Kidney epithelial cell (primary cell): Measurements from ENCODE around the gene SENP3. TPM values are rescaled to one million over a fixed set of nuclear protein-coding genes. Genes with fewer than 3 reads are reported as not detected.

Source experiments
- DNase-seq: peaks from one replicate; pipeline ENCODE4 v3.0.0-alpha.2; 2010; ENCODE audit warnings: low read depth
- H3K27me3 ChIP-seq: 2 replicates; pipeline ENCODE4 v1.6.0; 2011; ENCODE audit warnings: low read length; ENCODE audit not compliant: control insufficient read depth, insufficient read depth
- H3K36me3 ChIP-seq: 2 replicates; pipeline ENCODE4 v1.5.1; 2011; ENCODE audit warnings: low read length; ENCODE audit not compliant: control insufficient read depth, insufficient read depth
- H3K4me3 ChIP-seq: 2 replicates; pipeline ENCODE4 v1.5.1; 2011; ENCODE audit warnings: low read depth, mild to moderate bottlenecking, control low read depth, low read length
- CTCF ChIP-seq: IDR thresholded peaks from 2 replicates; pipeline ENCODE4 v1.5.1; 2011; ENCODE audit warnings: mild to moderate bottlenecking, moderate library complexity, low read length, control low read depth, inconsistent platforms; ENCODE audit not compliant: insufficient read depth, poor library complexity, severe bottlenecking
- total RNA-seq: library from RNA; depleted of rRNA; stranded (reverse); fragments of >200 nt; gene quantifications from 2 replicates; pipeline ENCODE4 v1.2.3, GENCODE V29; 2015

SENP3 gene
- total RNA-seq = 107 and 109 TPM in 2 replicates

GRCh38 chr17:7561589-7562207, at the start of gene SENP3:
TSS of gene SENP3 (plus strand) at chr17:7561919. CDS start at chr17:7563077, 1,158 bp downstream.
- TF ChIP-seq CTCF = no peak
- Histone ChIP-seq H3K27me3 (no peaks in the 10 kb centered on the region), H3K36me3 (peaks cover 2% of the 10 kb centered on the region), H3K4me3 (peak within 1 kb of the TSS; percentile 83)
- DNase-seq = no peak

- H3K36me3 ChIP-seq = peaks cover 9% of the 10 kb centered on the region
- no peak overlapping the region for H3K4me3 ChIP-seq
- no peak for TF ChIP-seq CTCF
- no peaks in the 10 kb centered on the region for H3K27me3 ChIP-seq
- DNase-seq = no peak
These were observed 49.6 kb upstream of the SENP3 start for GRCh38 chr17:7512105-7512504.

DNA sequence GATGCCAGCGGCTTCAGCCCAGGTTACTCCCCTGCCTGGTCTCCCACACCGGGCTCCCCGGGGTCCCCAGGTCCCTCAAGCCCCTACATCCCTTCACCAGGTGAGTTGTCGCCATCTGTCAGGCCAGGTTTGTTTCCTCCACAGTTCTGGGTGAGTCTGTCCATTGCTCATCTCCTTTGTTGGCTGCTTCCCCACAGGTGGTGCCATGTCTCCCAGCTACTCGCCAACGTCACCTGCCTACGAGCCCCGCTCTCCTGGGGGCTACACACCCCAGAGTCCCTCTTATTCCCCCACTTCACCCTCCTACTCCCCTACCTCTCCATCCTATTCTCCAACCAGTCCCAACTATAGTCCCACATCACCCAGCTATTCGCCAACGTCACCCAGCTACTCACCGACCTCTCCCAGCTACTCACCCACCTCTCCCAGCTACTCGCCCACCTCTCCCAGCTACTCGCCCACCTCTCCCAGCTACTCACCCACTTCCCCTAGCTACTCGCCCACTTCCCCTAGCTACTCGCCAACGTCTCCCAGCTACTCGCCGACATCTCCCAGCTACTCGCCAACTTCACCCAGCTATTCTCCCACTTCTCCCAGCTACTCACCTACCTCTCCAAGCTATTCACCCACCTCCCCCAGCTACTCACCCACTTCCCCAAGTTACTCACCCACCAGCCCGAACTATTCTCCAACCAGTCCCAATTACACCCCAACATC, 48.7 kb upstream of the SENP3 start:
- no peak for DNase-seq
- peaks cover 9% of the 10 kb centered on the region for H3K36me3 ChIP-seq
- TF ChIP-seq CTCF = no peak
- no peaks in the 10 kb centered on the region for H3K27me3 ChIP-seq
- no peak overlapping the region for H3K4me3 ChIP-seq

- Histone ChIP-seq H3K4me3 (no peak overlapping the region), H3K36me3 (peaks cover 6% of the 10 kb centered on the region), H3K27me3 (no peaks in the 10 kb centered on the region)
- no peak for DNase-seq
- TF ChIP-seq CTCF = no peak
These were observed 47.8 kb upstream of the SENP3 start for GRCh38 chr17:7513850-7514419.

GRCh38 chr17:7515911-7516610, 45.7 kb upstream of the SENP3 start:
- Histone ChIP-seq H3K36me3 (peaks cover 5% of the 10 kb centered on the region), H3K27me3 (no peaks in the 10 kb centered on the region), H3K4me3 (no peak overlapping the region)
- DNase-seq = no peak
- no peak for TF ChIP-seq CTCF
